Astrocyte (in vitro differentiated cells and primary cell): ENCODE measurements around the gene MKNK1. TPM values are rescaled to one million over a fixed set of nuclear protein-coding genes. Genes with fewer than 3 reads are reported as not detected.

ENCODE experiments used
- DNase-seq: peaks from one replicate; pipeline ENCODE4 v3.0.0-alpha.2; 2010; ENCODE audit warnings: low read depth
- FAIRE-seq: peaks from 2 replicates; lab custom pipeline; 2011; peaks lifted over from hg19 to GRCh38; lab: Jason Lieb, UNC
- H2AFZ ChIP-seq: 2 replicates; pipeline ENCODE4 v1.6.0; 2012; ENCODE audit warnings: low read depth, low read length, inconsistent platforms
- H3K27ac ChIP-seq: 2 replicates; pipeline ENCODE4 v1.5.1; 2011; ENCODE audit warnings: low read depth, low read length, inconsistent platforms
- H3K27me3 ChIP-seq: 2 replicates; pipeline ENCODE4 v1.6.0; 2011; ENCODE audit warnings: low read length, inconsistent platforms; ENCODE audit not compliant: insufficient read depth
- H3K36me3 ChIP-seq: 2 replicates; pipeline ENCODE4 v1.5.1; 2011; ENCODE audit warnings: low read length, inconsistent platforms; ENCODE audit not compliant: insufficient read depth
- H3K4me1 ChIP-seq: 2 replicates; pipeline ENCODE4 v1.5.1; 2011; ENCODE audit warnings: low read length, inconsistent platforms; ENCODE audit not compliant: insufficient read depth
- H3K4me2 ChIP-seq: 2 replicates; pipeline ENCODE4 v1.6.0; 2012; ENCODE audit warnings: low read length, inconsistent platforms
- H3K4me3 ChIP-seq: 2 replicates; pipeline ENCODE4 v1.5.1; 2011; ENCODE audit warnings: low read depth, mild to moderate bottlenecking, low read length, inconsistent platforms; ENCODE audit not compliant: insufficient read depth
- H3K79me2 ChIP-seq: 2 replicates; pipeline ENCODE4 v1.6.0; 2012; ENCODE audit warnings: mild to moderate bottlenecking, low read length, inconsistent platforms; ENCODE audit not compliant: insufficient read depth
- H3K9ac ChIP-seq: 2 replicates; pipeline ENCODE4 v1.6.0; 2012; ENCODE audit warnings: mild to moderate bottlenecking, low read length, inconsistent platforms
- H3K9me3 ChIP-seq: 2 replicates; pipeline ENCODE4 v1.5.1; 2012; ENCODE audit warnings: low read depth, mild to moderate bottlenecking, low read length, inconsistent platforms; ENCODE audit not compliant: insufficient read depth
- H4K20me1 ChIP-seq: 2 replicates; pipeline ENCODE4 v1.6.0; 2012; ENCODE audit warnings: low read length, inconsistent platforms; ENCODE audit not compliant: insufficient read depth
- H3K27ac Mint-ChIP-seq: one replicate; pipeline ENCODE4 v1.8.0; 2021; ENCODE audit warnings: mild to moderate bottlenecking, mixed read lengths; ENCODE audit not compliant: unreplicated experiment
- H3K27me3 Mint-ChIP-seq: one replicate; pipeline ENCODE4 v1.8.0; 2021; ENCODE audit warnings: low read depth, mixed read lengths; ENCODE audit not compliant: unreplicated experiment
- H3K36me3 Mint-ChIP-seq: one replicate; pipeline ENCODE4 v1.8.0; 2021; ENCODE audit warnings: low read depth, mixed read lengths; ENCODE audit not compliant: unreplicated experiment
- H3K4me1 Mint-ChIP-seq: one replicate; pipeline ENCODE4 v1.8.0; 2021; ENCODE audit warnings: low read depth, mixed read lengths; ENCODE audit not compliant: unreplicated experiment
- H3K4me3 Mint-ChIP-seq: one replicate; pipeline ENCODE4 v1.8.0; 2021; ENCODE audit warnings: mild to moderate bottlenecking, moderate library complexity, mixed read lengths; ENCODE audit not compliant: unreplicated experiment
- H3K9me3 Mint-ChIP-seq: one replicate; pipeline ENCODE4 v1.8.0; 2021; ENCODE audit warnings: mild to moderate bottlenecking, mixed read lengths; ENCODE audit not compliant: unreplicated experiment
- CTCF ChIP-seq: IDR thresholded peaks from 2 replicates; pipeline ENCODE4 v1.5.1; 2011; ENCODE audit warnings: low read depth, mild to moderate bottlenecking, inconsistent platforms, low read length, moderate library complexity; ENCODE audit not compliant: insufficient read depth
- EZH2 ChIP-seq: IDR thresholded peaks from 2 replicates; pipeline ENCODE4 v1.6.1; 2012; ENCODE audit warnings: mild to moderate bottlenecking, low read length, inconsistent platforms; ENCODE audit not compliant: insufficient read depth
- total RNA-seq: library from RNA; stranded (reverse); gene quantifications from 2 replicates; pipeline ENCODE4 v1.2.1, GENCODE V29; 2021

The MKNK1 gene
- total RNA-seq, 1 donor from 2014 or later = 26.9 TPM

- Mint-ChIP-seq H3K4me3 (no peak overlapping the region), H3K27me3 (peaks cover 25% of the 10 kb centered on the region), H3K4me1 (peaks cover 45% of the 10 kb centered on the region), H3K9me3 (no peaks in the 10 kb centered on the region), H3K27ac (no peak overlapping the region), H3K36me3 (no peaks in the 10 kb centered on the region)
- Histone ChIP-seq H3K27ac (no peak overlapping the region), H3K4me3 (no peak overlapping the region), H3K9ac (no peak overlapping the region), H3K4me1 (peaks cover 20% of the 10 kb centered on the region), H3K36me3 (no peaks in the 10 kb centered on the region), H4K20me1 (no peaks in the 10 kb centered on the region), H3K4me2 (no peak overlapping the region), H3K79me2 (no peaks in the 10 kb centered on the region), H3K9me3 (no peaks in the 10 kb centered on the region), H2AFZ (no peak overlapping the region), H3K27me3 (peaks cover 17% of the 10 kb centered on the region)
- no peak for FAIRE-seq
- TF ChIP-seq CTCF (no peak), EZH2 (no peak)
- no peak for DNase-seq
Observed at GRCh38 chr1:46516200-46516950, 87.7 kb downstream of the MKNK1 start.

GRCh38 chr1:46515576-46515975, 88.5 kb downstream of the MKNK1 start:
- no peak overlapping the region for H3K4me3 ChIP-seq
- no peak for TF ChIP-seq EZH2
- TF ChIP-seq CTCF = no peak
- H3K27me3 ChIP-seq = peaks cover 17% of the 10 kb centered on the region
- peaks cover 38% of the 10 kb centered on the region for H3K4me1 Mint-ChIP-seq
- no peaks in the 10 kb centered on the region for H3K36me3 ChIP-seq
- peaks cover 15% of the 10 kb centered on the region for H3K4me1 ChIP-seq
- no peak overlapping the region for H3K27ac Mint-ChIP-seq
- no peak for FAIRE-seq
- H4K20me1 ChIP-seq = no peaks in the 10 kb centered on the region
- H3K9me3 Mint-ChIP-seq = no peaks in the 10 kb centered on the region
- no peak for DNase-seq
- no peaks in the 10 kb centered on the region for H3K9me3 ChIP-seq
- H3K27ac ChIP-seq = no peak overlapping the region
- peaks cover 28% of the 10 kb centered on the region for H3K27me3 Mint-ChIP-seq
- no peak overlapping the region for H3K4me3 Mint-ChIP-seq
- H3K79me2 ChIP-seq = no peaks in the 10 kb centered on the region
- no peak overlapping the region for H3K9ac ChIP-seq
- no peak overlapping the region for H3K4me2 ChIP-seq
- no peaks in the 10 kb centered on the region for H3K36me3 Mint-ChIP-seq
- no peak overlapping the region for H2AFZ ChIP-seq

- FAIRE-seq = no peak
- H3K9me3 Mint-ChIP-seq = no peaks in the 10 kb centered on the region
Observed at GRCh38 chr1:46513536-46513935, 90.5 kb downstream of the MKNK1 start.

More at GRCh38 chr1:46513536-46513935, 90.5 kb downstream of the MKNK1 start:
- H3K27ac Mint-ChIP-seq = no peak overlapping the region
- H3K27me3 Mint-ChIP-seq = peaks cover 28% of the 10 kb centered on the region
- no peak for DNase-seq
- H3K4me3 Mint-ChIP-seq = no peak overlapping the region
- H3K9me3 ChIP-seq = no peaks in the 10 kb centered on the region
- no peaks in the 10 kb centered on the region for H3K4me1 ChIP-seq
- peaks cover 17% of the 10 kb centered on the region for H3K27me3 ChIP-seq
- H3K36me3 Mint-ChIP-seq = no peaks in the 10 kb centered on the region
- H3K4me1 Mint-ChIP-seq = peaks cover 29% of the 10 kb centered on the region
- H3K79me2 ChIP-seq = no peaks in the 10 kb centered on the region
- H3K4me2 ChIP-seq = no peak overlapping the region
- H3K36me3 ChIP-seq = no peaks in the 10 kb centered on the region
- H3K27ac ChIP-seq = no peak overlapping the region
- no peak overlapping the region for H3K4me3 ChIP-seq
- H4K20me1 ChIP-seq = no peaks in the 10 kb centered on the region
- H2AFZ ChIP-seq = no peak overlapping the region
- no peak overlapping the region for H3K9ac ChIP-seq
- TF ChIP-seq CTCF = no peak
- no peak for TF ChIP-seq EZH2
